ENCODE measurements around the gene RTN4R.

The RTN4R gene

DNA sequence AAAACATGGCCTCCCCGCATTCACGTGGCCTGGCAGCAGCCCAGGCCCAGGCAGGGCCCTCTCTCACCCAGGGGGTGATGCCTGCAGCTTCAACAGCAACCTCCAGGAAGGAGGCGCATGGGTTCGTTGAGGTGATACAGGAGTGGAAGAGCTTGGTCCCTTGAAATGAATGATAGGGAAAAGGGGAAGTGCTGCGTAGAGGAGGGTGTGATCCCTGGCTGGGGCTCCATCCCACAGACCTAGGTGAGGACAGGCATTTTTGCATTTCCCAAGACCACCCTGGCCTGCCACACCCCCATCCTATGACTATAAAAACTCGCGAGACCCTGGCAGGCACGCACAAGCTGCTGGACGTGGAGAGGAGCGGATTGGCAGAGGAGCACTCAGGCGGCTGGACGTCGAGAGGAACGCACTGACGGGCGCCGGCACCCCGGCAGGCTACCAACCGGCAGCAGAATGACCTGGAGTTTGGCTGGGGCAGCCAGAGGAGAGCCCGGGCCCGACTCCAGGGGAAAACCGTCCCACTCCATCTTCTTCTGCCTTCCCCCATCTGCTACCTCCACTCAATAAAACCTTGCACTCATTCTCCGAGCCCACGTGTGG is 32.6 kb downstream of the RTN4R start:
- in situ Hi-C loops (cut with MboI; ENCODE audit: low sequenced_read_pairs, unreplicated experiment): no loop called here

GRCh38 chr22:20234760-20235388 is 33.2 kb downstream of the RTN4R start:
- no peak for TF ChIP-seq CTCF (IDR thresholded peaks at IDR 0.05; ENCODE audit: borderline replicate concordance, control extremely low read depth, extremely low read depth, insufficient read depth, missing control alignments)
- in situ Hi-C loops (cut with MboI; ENCODE audit: low sequenced_read_pairs, unreplicated experiment): no loop called here
- DNase-seq (ENCODE audit: low spot score): no peak

More for the DNA sequence above, 32.6 kb downstream of the RTN4R start:
- no peak for TF ChIP-seq CTCF (IDR thresholded peaks at IDR 0.05; ENCODE audit: borderline replicate concordance, control extremely low read depth, extremely low read depth, insufficient read depth, missing control alignments)
- DNase-seq (ENCODE audit: low spot score): no peak

GRCh38 chr22:20234314-20234682 is 33.8 kb downstream of the RTN4R start:
- in situ Hi-C loops (cut with MboI; ENCODE audit: low sequenced_read_pairs, unreplicated experiment): no loop called here
- DNase-seq (ENCODE audit: low spot score): no peak
- TF ChIP-seq CTCF (IDR thresholded peaks at IDR 0.05; ENCODE audit: borderline replicate concordance, control extremely low read depth, extremely low read depth, insufficient read depth, missing control alignments): no peak

GRCh38 chr22:20233351-20234313 is 34.5 kb downstream of the RTN4R start:
- DNase-seq (ENCODE audit: low spot score): no peak
- TF ChIP-seq CTCF (IDR thresholded peaks at IDR 0.05; ENCODE audit: borderline replicate concordance, control extremely low read depth, extremely low read depth, insufficient read depth, missing control alignments): no peak
- in situ Hi-C loops (cut with MboI; ENCODE audit: low sequenced_read_pairs, unreplicated experiment): no loop called here

DNA sequence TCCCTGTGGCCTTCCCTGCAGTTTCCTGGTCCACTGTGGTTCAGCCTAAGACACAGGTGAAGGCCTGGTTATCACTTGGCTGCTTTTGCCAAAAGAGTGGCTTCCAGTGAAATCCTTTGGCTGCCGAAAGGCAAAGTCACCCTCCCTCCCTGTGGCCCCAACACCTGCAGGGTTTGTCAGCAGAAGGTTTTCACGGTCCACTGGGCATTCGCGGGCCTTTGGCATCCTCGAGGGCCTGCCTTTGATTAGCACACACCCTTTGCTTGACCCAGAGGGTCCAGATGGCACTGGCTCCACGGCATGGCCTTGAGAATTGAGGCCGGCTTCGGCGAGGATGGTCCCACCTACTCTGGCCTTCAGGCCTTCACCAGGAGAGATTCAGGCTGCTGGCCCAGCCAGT is 35.3 kb downstream of the RTN4R start:
- TF ChIP-seq CTCF (IDR thresholded peaks at IDR 0.05; ENCODE audit: borderline replicate concordance, control extremely low read depth, extremely low read depth, insufficient read depth, missing control alignments): no peak
- no peak for DNase-seq (ENCODE audit: low spot score)
- in situ Hi-C loops (cut with MboI; ENCODE audit: low sequenced_read_pairs, unreplicated experiment): no loop called here

DNA sequence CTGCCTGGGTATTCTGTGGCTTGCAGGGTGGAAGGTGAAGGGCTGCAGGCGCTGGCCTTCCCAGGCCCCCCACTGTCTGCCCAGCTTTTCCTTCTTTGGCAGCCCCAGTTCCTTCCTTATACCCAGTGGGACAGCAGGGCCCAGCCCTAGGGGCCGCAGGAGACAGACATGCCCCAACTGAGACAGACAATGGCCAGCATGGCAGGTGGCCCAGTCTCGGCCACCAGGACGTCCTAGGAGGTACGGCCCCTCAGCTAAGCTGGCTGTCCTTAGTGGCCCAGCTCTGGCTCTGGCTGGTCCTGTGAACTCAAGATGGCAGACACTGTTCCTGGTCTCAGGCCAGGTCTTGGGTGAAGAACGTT is 35.9 kb downstream of the RTN4R start:
- TF ChIP-seq CTCF (IDR thresholded peaks at IDR 0.05; ENCODE audit: borderline replicate concordance, control extremely low read depth, extremely low read depth, insufficient read depth, missing control alignments): no peak
- in situ Hi-C loops (cut with MboI; ENCODE audit: low sequenced_read_pairs, unreplicated experiment): no loop called here
- DNase-seq (ENCODE audit: low spot score): no peak

All from GM13976 (cell line).